Testis (tissue), 3 donors: ENCODE data around the gene YIPF7. TPM values are rescaled to one million over a fixed set of nuclear protein-coding genes. Genes with fewer than 3 reads are reported as not detected.

Source experiments
- DNase-seq: peaks from one replicate; pipeline ENCODE4 v3.0.0-alpha.2; 2019
- H3K27ac ChIP-seq, 2 donors: fragments of 200-600 bp; sonication (generic); one replicate each; pipeline ENCODE4 v1.5.1; 2019
- H3K27me3 ChIP-seq: fragments of 200-600 bp; sonication (generic); one replicate; pipeline ENCODE4 v1.5.1; 2019
- H3K36me3 ChIP-seq: fragments of 200-600 bp; sonication (generic); one replicate; pipeline ENCODE4 v1.5.1; 2017; ENCODE audit warnings: low read depth; ENCODE audit errors: missing control alignments
- H3K4me1 ChIP-seq: fragments of 200-600 bp; sonication (generic); one replicate; pipeline ENCODE4 v1.5.1; 2019
- H3K4me3 ChIP-seq, 2 donors: fragments of 200-600 bp; sonication (generic); one replicate each; pipeline ENCODE4 v1.5.1; 2017 to 2019
- H3K9me3 ChIP-seq: fragments of 200-600 bp; sonication (generic); one replicate; pipeline ENCODE4 v1.5.1; 2017
- CTCF ChIP-seq, 3 experiments: fragments of 450-650 bp in 2 of 3; fragments of 200-600 bp in 1 of 3; sonication (generic) in 1 of 3; IDR thresholded peaks; one replicate each; pipeline ENCODE4 v1.5.1; 2016 to 2019; ENCODE audit warnings: antibody characterized with exemption in 3 of 3, mild to moderate bottlenecking in 2 of 3, moderate library complexity in 1 of 3
- POLR2A ChIP-seq: fragments of 450-650 bp; IDR thresholded peaks from one replicate; pipeline ENCODE4 v1.6.1; 2017; ENCODE audit warnings: antibody characterized with exemption, mild to moderate bottlenecking, moderate library complexity
- WGBS, 2 donors: methylation state at CpG; one replicate each; pipeline ENCODE4 v1.1.5; 2018; 5-methylcytosine and 5-hydroxymethylcytosine counted together
- intact Hi-C: fragments of 100-400 bp; cut with DNase I; formaldehyde crosslinking; loops from one replicate; pipeline ENCODE4 v1.15.1; 2023; ENCODE audit warnings: low total_unique reads
- polyA plus RNA-seq: library from polyadenylated mRNA; stranded (reverse); fragments of 350-450 nt; fragmentation: Illumina TruSeq; extraction: RNeasy Lipid Tissue Mini Kit (QIAGEN cat#74804); gene quantifications from one replicate; pipeline ENCODE4 v1.2.3, GENCODE V29; 2014; ENCODE audit warnings: low read depth, low replicate concordance; ENCODE audit not compliant: insufficient read depth
- total RNA-seq, 2 donors: library from RNA; depleted of rRNA; stranded (reverse); fragments of >200 nt; gene quantifications; one replicate each; pipeline ENCODE4 v1.2.3, GENCODE V29; 2016

YIPF7 gene
- total and polyA plus RNA-seq, 3 donors from 2014 or later = not detected

GRCh38 chr4:44638091-44638490 is 13.3 kb downstream of the YIPF7 start:
- Histone ChIP-seq H3K4me1 (no peaks in the 10 kb centered on the region), H3K4me3 (no peak overlapping the region), H3K9me3 (no peaks in the 10 kb centered on the region), H3K36me3 (no peaks in the 10 kb centered on the region), H3K27me3 (no peaks in the 10 kb centered on the region), H3K27ac (no peak overlapping the region)
- intact Hi-C loops = no loop called here
- TF ChIP-seq POLR2A = no peak
- no peak for TF ChIP-seq CTCF (IDR thresholded peaks at IDR 0.05)
- WGBS, 2 donors = 78 to 89% methylated on average over 4 of the region's 4 CpGs
- no peak for DNase-seq

GRCh38 chr4:44632733-44633132 is 18.7 kb downstream of the YIPF7 start:
- intact Hi-C loops = no loop called here
- Histone ChIP-seq H3K9me3 (no peaks in the 10 kb centered on the region), H3K4me1 (no peaks in the 10 kb centered on the region), H3K36me3 (no peaks in the 10 kb centered on the region), H3K27me3 (no peaks in the 10 kb centered on the region), H3K4me3 (no peak overlapping the region), H3K27ac (no peak overlapping the region)
- WGBS, 2 donors = 86 to 90% methylated on average over 8 of the region's 8 CpGs
- DNase-seq = no peak
- TF ChIP-seq CTCF (IDR thresholded peaks at IDR 0.05) = no peak
- TF ChIP-seq POLR2A = no peak

- intact Hi-C loops = no loop called here
- TF ChIP-seq POLR2A (no peak), CTCF (IDR thresholded peaks at IDR 0.05) (no peak)
These were observed 19.3 kb downstream of the YIPF7 start for GRCh38 chr4:44632089-44632488.

GRCh38 chr4:44629280-44629866 is 22.1 kb downstream of the YIPF7 start:
- Histone ChIP-seq H3K4me3 (no peak overlapping the region), H3K36me3 (no peaks in the 10 kb centered on the region), H3K4me1 (no peaks in the 10 kb centered on the region), H3K27ac (no peak overlapping the region), H3K9me3 (no peaks in the 10 kb centered on the region), H3K27me3 (no peaks in the 10 kb centered on the region)
- TF ChIP-seq CTCF (IDR thresholded peaks at IDR 0.05) (peak in 2 of 3 experiments; percentile 28 to 64), POLR2A (no peak)
- 3 to 12% methylated on average over 2 of the region's 2 CpGs for WGBS, 2 donors
- DNase-seq = peak; percentile 54
- intact Hi-C loops = no loop called here

More at GRCh38 chr4:44632089-44632488, 19.3 kb downstream of the YIPF7 start:
- Histone ChIP-seq H3K9me3 (no peaks in the 10 kb centered on the region), H3K27ac (no peak overlapping the region), H3K36me3 (no peaks in the 10 kb centered on the region), H3K4me3 (no peak overlapping the region), H3K4me1 (no peaks in the 10 kb centered on the region), H3K27me3 (no peaks in the 10 kb centered on the region)
- DNase-seq = no peak
- WGBS, 2 donors = 69 to 80% methylated on average over 4 of the region's 4 CpGs

GRCh38 chr4:44623676-44624075 is 27.7 kb downstream of the YIPF7 start:
- Histone ChIP-seq H3K9me3 (no peaks in the 10 kb centered on the region), H3K36me3 (no peaks in the 10 kb centered on the region), H3K4me3 (no peak overlapping the region), H3K4me1 (no peaks in the 10 kb centered on the region), H3K27me3 (no peaks in the 10 kb centered on the region), H3K27ac (no peak overlapping the region)
- TF ChIP-seq CTCF (IDR thresholded peaks at IDR 0.05) (no peak), POLR2A (no peak)
- WGBS, 2 donors = 30 to 43% methylated on average over 1 of the region's 1 CpG
- intact Hi-C loops = no loop called here
- DNase-seq = no peak
